ENCODE measurements around the gene ELOVL6. TPM values are rescaled to one million over a fixed set of nuclear protein-coding genes. Genes with fewer than 3 reads are reported as not detected.

Gene ELOVL6
- total and polyA plus RNA-seq, 4 donors: 19.5 to 38.8 (median 37.5) TPM

DNA sequence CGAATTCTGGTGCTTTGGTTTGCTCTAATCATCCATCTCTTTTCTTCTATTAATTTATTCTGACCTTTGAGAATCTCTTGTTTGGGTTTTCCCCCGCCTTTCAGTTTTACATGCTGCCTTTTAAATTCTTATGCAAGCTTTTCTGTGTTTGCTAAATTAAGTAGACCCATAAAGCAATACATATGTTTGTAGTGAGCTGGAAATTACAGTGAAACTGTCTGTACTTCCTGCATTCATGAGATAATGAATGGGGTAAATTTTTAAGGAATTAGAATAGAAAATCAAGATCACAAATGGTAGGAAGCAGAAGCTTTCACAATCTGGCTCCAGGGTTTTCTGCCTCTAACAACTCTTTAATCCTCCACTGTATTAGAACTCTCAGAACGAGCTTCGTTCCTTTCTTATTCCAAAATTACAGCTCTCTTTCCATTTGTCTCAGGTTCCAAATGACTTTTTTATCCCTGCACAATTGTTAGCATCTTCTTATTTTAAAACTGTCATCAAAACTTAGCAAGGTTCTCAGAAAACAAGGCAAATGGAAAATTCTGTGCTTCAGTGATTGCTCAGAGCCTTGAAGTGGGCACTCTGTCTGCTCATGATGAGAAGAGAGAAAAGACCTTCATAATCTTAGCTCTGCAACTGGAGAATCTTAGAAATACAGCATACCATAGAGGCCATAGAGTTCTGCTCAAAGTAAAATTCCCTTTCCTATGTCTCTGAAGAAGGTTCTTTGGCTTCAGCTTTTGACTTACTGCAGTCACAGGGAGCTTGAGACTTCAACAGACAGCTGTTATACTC lies 177.6 kb downstream of the ELOVL6 start (continued):
- TF ChIP-seq, protein P1, sequence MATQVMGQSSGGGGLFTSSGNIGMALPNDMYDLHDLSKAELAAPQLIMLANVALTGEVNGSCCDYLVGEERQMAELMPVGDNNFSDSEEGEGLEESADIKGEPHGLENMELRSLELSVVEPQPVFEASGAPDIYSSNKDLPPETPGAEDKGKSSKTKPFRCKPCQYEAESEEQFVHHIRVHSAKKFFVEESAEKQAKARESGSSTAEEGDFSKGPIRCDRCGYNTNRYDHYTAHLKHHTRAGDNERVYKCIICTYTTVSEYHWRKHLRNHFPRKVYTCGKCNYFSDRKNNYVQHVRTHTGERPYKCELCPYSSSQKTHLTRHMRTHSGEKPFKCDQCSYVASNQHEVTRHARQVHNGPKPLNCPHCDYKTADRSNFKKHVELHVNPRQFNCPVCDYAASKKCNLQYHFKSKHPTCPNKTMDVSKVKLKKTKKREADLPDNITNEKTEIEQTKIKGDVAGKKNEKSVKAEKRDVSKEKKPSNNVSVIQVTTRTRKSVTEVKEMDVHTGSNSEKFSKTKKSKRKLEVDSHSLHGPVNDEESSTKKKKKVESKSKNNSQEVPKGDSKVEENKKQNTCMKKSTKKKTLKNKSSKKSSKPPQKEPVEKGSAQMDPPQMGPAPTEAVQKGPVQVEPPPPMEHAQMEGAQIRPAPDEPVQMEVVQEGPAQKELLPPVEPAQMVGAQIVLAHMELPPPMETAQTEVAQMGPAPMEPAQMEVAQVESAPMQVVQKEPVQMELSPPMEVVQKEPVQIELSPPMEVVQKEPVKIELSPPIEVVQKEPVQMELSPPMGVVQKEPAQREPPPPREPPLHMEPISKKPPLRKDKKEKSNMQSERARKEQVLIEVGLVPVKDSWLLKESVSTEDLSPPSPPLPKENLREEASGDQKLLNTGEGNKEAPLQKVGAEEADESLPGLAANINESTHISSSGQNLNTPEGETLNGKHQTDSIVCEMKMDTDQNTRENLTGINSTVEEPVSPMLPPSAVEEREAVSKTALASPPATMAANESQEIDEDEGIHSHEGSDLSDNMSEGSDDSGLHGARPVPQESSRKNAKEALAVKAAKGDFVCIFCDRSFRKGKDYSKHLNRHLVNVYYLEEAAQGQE (IDR thresholded peaks at IDR 0.05): no peak
- TF ChIP-seq YY1 (IDR thresholded peaks at IDR 0.05) (no peak), RAD21 (IDR thresholded peaks at IDR 0.05) (no peak), TAF1 (conservative IDR thresholded peaks at IDR 0.05) (no peak), FOXA2 (IDR thresholded peaks at IDR 0.05) (no peak), RXRA (IDR thresholded peaks at IDR 0.05) (no peak), NR2F2 (IDR thresholded peaks at IDR 0.05) (no peak)

DNA sequence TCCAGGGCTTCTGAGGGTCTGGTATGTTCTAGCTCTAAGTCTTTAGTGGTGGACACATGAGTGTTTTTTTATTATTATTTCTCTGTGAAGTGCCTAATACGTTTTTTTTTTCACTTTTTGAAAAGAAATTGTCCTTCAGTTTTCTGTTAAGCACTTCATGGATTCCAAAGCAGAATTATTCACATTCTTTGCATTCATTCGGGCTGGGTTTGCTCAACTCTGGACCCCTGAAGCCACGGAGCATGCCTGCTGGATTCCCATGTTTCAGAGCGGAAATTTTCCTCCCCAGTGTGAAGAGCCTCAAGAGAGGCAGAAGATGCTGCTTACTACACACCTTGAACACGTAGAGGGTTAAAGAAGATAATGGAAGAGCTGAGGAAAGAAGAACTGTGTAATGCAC lies 178.3 kb downstream of the ELOVL6 start:
- no peak overlapping the region for H3K4me3 ChIP-seq (ENCODE audit: low read depth in 1 of 3, low read length in 3 of 3)
- 66% methylated on average over 5 of the region's 5 CpGs for WGBS
- no peak overlapping the region for H3K9ac ChIP-seq (ENCODE audit: low read depth in 1 of 2, low read length in 2 of 2)
- no peaks in the 10 kb centered on the region for H3K27me3 ChIP-seq (ENCODE audit: control insufficient read depth in 4 of 4, insufficient read depth in 4 of 4, low read length in 3 of 4)
- TF ChIP-seq RAD21 (IDR thresholded peaks at IDR 0.05) (no peak), RXRA (IDR thresholded peaks at IDR 0.05) (no peak), TAF1 (conservative IDR thresholded peaks at IDR 0.05) (no peak), NR2F2 (IDR thresholded peaks at IDR 0.05) (no peak), EGR1 (IDR thresholded peaks at IDR 0.05; ENCODE audit: low read depth in 2 of 2) (no peak), HNF4A (conservative IDR thresholded peaks at IDR 0.05) (no peak), FOXA1 (IDR thresholded peaks at IDR 0.05) (no peak), GABPA (IDR thresholded peaks at IDR 0.05 in 1 of 2, conservative IDR thresholded peaks at IDR 0.05 in 1 of 2) (no peak), SP1 (IDR thresholded peaks at IDR 0.05) (no peak), JUND (IDR thresholded peaks at IDR 0.05) (no peak), HNF4G (IDR thresholded peaks at IDR 0.05) (no peak), FOXA2 (IDR thresholded peaks at IDR 0.05) (no peak)
- TF ChIP-seq, protein P1 (IDR thresholded peaks at IDR 0.05): no peak
- TF ChIP-seq, protein P2, sequence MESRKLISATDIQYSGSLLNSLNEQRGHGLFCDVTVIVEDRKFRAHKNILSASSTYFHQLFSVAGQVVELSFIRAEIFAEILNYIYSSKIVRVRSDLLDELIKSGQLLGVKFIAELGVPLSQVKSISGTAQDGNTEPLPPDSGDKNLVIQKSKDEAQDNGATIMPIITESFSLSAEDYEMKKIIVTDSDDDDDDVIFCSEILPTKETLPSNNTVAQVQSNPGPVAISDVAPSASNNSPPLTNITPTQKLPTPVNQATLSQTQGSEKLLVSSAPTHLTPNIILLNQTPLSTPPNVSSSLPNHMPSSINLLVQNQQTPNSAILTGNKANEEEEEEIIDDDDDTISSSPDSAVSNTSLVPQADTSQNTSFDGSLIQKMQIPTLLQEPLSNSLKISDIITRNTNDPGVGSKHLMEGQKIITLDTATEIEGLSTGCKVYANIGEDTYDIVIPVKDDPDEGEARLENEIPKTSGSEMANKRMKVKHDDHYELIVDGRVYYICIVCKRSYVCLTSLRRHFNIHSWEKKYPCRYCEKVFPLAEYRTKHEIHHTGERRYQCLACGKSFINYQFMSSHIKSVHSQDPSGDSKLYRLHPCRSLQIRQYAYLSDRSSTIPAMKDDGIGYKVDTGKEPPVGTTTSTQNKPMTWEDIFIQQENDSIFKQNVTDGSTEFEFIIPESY (IDR thresholded peaks at IDR 0.05): no peak
- TF ChIP-seq, protein P3, sequence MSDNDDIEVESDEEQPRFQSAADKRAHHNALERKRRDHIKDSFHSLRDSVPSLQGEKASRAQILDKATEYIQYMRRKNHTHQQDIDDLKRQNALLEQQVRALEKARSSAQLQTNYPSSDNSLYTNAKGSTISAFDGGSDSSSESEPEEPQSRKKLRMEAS (IDR thresholded peaks at IDR 0.05): no peak
- no peaks in the 10 kb centered on the region for H3K36me3 ChIP-seq (ENCODE audit: control insufficient read depth in 4 of 4, insufficient read depth in 3 of 4, low read depth in 1 of 4, low read length in 3 of 4)
- DNase-seq (ENCODE audit: low spot score): no peak
- no peaks in the 10 kb centered on the region for H3K9me3 ChIP-seq (ENCODE audit: control insufficient read depth in 4 of 4, low read length in 3 of 4)
- no peaks in the 10 kb centered on the region for H3K4me1 ChIP-seq (ENCODE audit: control insufficient read depth in 4 of 4, insufficient read depth in 4 of 4, low read length in 3 of 4)
- no peak overlapping the region for H3K27ac ChIP-seq (ENCODE audit: low read depth in 1 of 2, low read length in 2 of 2)
